LNCAP (cell line): ENCODE results near the gene SP140.

Source experiments
- CTCF ChIP-seq: fragments of 450-650 bp; IDR thresholded peaks from 2 replicates; pipeline ENCODE4 v1.5.1; 2017; ENCODE audit warnings: mild to moderate bottlenecking

The SP140 gene

GRCh38 chr2:230326453-230327417 lies 101.2 kb downstream of the SP140 start, which contains the start of gene SP140L:
SP140L (plus strand) TSS chr2:230327193; CDS start chr2:230327270, 77 bp downstream.
- TF ChIP-seq CTCF: no peak

DNA sequence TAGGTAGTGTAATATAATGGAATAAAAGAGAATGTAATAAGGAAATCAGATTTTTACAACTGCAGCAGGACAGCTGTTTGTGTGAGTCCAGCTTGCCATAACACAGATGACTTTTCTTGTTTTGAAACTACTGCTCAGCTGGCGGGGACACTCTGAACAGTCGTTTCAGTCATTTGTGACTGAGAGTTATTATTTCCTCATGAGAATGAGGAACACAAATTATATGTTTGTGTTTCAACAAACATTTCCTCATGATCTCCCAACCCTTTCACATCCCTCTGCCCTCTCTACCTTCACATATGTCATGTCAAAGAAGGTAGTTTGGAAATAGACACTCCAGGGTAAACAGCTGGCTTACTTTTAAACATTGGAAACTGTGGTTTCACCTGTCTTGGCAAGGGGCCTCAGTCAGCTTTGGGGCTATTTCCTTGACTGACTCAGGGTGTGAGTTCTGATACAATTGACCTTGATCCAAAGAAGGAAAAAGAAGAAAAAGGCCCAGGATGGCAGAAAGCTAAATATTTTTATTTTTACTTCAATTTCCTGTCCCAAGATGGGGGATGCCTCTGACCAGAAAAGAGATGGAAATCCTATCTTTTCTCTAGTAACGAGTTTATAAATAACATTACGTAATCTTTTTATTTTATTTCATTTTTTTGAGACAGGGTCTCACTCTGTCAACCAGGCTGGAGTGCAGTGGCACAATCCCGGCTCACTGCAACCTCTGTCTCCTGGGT lies 102.0 kb downstream of the SP140 start:
- no peak for TF ChIP-seq CTCF

GRCh38 chr2:230328155-230328458 lies 102.6 kb downstream of the SP140 start:
- no peak for TF ChIP-seq CTCF

- no peak for TF ChIP-seq CTCF
Observed at GRCh38 chr2:230329946-230330605, 104.5 kb downstream of the SP140 start.

GRCh38 chr2:230330725-230331124 lies 105.2 kb downstream of the SP140 start:
- TF ChIP-seq CTCF: no peak

- no peak for TF ChIP-seq CTCF
Observed at GRCh38 chr2:230335461-230335863, 109.9 kb downstream of the SP140 start.

GRCh38 chr2:230335864-230336506 lies 110.4 kb downstream of the SP140 start:
- TF ChIP-seq CTCF: no peak
